ENCODE results near the gene NDUFB10.

DNA sequence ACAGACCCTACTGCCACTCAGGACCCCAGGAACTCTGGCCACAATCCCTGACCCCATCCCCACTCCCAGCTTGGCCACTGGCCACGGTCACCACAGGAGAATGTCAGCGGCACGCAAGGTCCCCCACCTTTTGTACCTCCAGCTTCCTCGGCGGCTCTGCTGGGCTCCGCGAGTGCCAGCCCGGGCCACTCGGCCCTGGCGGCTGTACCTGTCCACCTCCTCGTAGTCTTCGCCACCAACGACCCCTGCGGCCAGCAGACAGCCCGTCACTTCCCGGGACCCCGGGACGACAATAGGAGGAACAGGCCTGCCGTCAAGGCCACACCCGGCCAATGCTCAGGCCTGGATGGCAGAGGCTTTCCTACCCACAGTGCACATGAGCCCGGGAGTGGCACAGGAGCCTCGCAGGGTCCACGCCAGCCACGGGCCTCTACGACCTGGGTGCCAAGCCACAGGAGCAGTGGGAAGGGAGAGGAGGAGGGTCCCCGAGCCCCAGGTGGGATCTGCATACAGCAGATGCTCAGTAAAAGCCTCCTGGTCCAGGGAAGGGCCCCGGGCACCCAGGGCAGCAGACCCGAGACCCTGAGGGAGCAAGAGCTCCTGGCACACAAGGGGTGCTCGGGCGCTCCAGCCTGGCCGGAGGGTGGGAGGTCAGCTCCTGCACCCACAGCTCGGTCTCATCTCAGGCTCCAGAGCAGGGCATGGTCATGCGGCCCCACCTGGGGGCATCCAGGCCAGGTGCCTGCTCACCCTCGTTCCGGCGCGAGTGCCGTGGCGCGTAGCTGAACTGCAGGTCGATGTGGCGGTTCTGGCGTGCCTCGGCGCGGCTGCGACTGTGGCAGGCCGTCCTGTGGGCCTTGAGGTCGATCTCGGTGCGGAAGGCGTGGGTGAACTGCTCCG, 42.4 kb downstream of the NDUFB10 start:
- no peak for TF ChIP-seq BHLHE40 (IDR thresholded peaks at IDR 0.05; ENCODE audit: borderline replicate concordance)
- no peak for TF ChIP-seq FOXM1 (IDR thresholded peaks at IDR 0.05; ENCODE audit: borderline replicate concordance)
- no peak for TF ChIP-seq SUZ12 (IDR thresholded peaks at IDR 0.05)
- no peak for TF ChIP-seq ZNF384 (IDR thresholded peaks at IDR 0.05)
- no peak for TF ChIP-seq TARDBP (IDR thresholded peaks at IDR 0.05)
- TF ChIP-seq FOXA1 (IDR thresholded peaks at IDR 0.05) = no peak
- no peak for TF ChIP-seq LEF1 (IDR thresholded peaks at IDR 0.05; ENCODE audit: borderline replicate concordance)
- TF ChIP-seq NFRKB (IDR thresholded peaks at IDR 0.05) = no peak

Data from HEK293T (cell line).